Stimulated activated CD4-positive, alpha-beta T cell treated with anti-CD3 and anti-CD28 coated beads, Interleukin-12 subunit alpha, Interleukin-12 subunit beta, amount 100 ng/mL, for 24 hours (primary cell): ENCODE data around the gene POGLUT3.
A peak's percentile ranks its signal among the peaks of the same experiment; 100 is the strongest.

Experiments
- DNase-seq, 2 experiments: peaks; one replicate each; pipeline ENCODE4 v3.0.0-alpha.2; 2020; ENCODE audit warnings: low read depth in 2 of 2

Gene POGLUT3

GRCh38 chr11:108500169-108500568, 2.0 kb upstream of the POGLUT3 start:
- no peak for DNase-seq

- no peak for DNase-seq
Observed at GRCh38 chr11:108498816-108499408, 728 bp upstream of the POGLUT3 start.

- peak; percentile 52 to 63 for DNase-seq
Observed at GRCh38 chr11:108497317-108498045, 703 bp downstream of the POGLUT3 start.

GRCh38 chr11:108496643-108497256, 1.4 kb downstream of the POGLUT3 start:
- no peak for DNase-seq

- no peak for DNase-seq
Observed at GRCh38 chr11:108495326-108495725, 2.9 kb downstream of the POGLUT3 start.

GRCh38 chr11:108494182-108494581, 4.0 kb downstream of the POGLUT3 start:
- DNase-seq, result no peak

GRCh38 chr11:108491936-108492335, 6.2 kb downstream of the POGLUT3 start:
- DNase-seq, result no peak

- no peak for DNase-seq
Observed at GRCh38 chr11:108486828-108487227, 11.4 kb downstream of the POGLUT3 start.

GRCh38 chr11:108486331-108486730, 11.9 kb downstream of the POGLUT3 start:
- DNase-seq, result no peak

- no peak for DNase-seq
Observed at GRCh38 chr11:108483163-108483562, 15.0 kb downstream of the POGLUT3 start.

GRCh38 chr11:108474664-108475463, 23.3 kb downstream of the POGLUT3 start:
- no peak for DNase-seq

GRCh38 chr11:108472681-108473080, 25.5 kb downstream of the POGLUT3 start:
- no peak for DNase-seq

- DNase-seq, result no peak
Observed at GRCh38 chr11:108468478-108468864, 29.7 kb downstream of the POGLUT3 start.

GRCh38 chr11:108467091-108467823, 30.9 kb downstream of the POGLUT3 start, which contains the start of gene C11orf65:
TSS of gene C11orf65 (minus strand) at chr11:108467529. CDS start at chr11:108461559, 5,970 bp downstream.
- DNase-seq, result peak; percentile 92 to 93

- no peak for DNase-seq
Observed at GRCh38 chr11:108466405-108466804, 31.8 kb downstream of the POGLUT3 start.

- DNase-seq, result no peak
Observed at GRCh38 chr11:108453207-108453835, 44.9 kb downstream of the POGLUT3 start.
